GM03348 (cell line): ENCODE data around the gene ZNHIT2.

Source experiments
- DNase-seq: peaks from one replicate; pipeline ENCODE4 v3.0.0; 2012; ENCODE audit warnings: low spot score

The ZNHIT2 gene

DNA sequence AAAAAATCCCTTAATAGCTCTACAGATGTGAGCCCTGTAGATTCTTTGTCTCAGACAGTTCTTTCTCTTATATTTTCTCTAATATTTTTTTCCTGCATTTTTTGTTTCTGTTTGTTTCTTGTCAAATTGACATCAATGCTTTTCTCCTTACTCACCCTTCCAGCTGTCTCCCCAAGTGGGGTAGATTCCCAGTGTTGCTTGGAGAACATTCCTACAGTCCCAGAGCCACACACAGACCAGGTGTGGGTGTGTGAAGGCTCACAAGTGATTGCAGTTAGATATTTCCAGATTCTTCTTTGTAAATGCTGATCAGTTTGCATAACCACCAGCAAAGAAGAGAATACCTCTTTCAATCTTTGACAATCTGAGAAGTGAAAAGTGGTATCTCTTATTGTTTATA lies 14.0 kb downstream of the ZNHIT2 start:
- DNase-seq, result no peak

DNA sequence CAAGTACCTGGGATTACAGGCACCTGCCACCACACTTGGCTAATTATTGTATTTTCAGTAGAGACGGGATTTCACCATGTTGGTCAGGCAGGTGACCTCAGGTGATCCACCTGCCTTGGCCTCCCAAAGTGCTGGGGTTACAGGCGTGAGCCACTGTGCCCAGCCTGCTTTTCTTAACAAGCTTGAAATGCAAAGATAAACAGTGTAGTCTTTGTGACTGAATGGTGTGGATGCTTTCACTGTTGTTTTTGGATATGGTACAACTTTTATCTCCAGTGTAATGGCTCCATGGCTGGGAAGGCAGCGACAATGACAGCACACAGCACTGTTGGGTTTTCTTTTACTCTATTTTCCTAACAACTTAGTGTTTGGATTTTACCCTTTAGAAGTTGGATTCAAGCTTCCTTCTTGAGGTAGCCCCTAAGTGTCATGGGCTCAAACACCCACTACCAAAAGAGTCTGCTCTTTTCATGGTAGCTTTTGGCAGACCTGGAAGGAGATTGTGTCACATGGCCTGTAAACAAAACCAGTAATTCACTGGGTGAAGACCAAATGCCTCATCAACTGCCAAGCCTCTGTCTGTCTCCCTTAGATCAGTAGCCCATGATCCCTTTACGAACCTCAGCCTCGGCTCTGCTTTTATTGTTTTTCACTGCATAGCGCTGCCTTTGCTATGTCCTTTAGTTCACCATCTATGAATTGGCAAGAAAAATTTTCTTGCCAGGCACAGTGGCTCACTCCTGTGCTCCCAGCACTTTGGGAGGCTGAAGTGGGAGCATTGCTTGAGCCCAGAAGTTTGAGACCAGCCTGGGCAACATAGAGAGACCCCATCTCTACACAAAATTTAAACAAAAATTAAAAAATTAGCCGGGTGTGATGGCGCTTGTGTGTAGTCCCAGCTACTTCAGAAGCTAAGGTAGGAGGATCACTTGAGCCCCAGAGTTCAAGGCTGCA lies 15.1 kb downstream of the ZNHIT2 start:
- DNase-seq, result no peak

DNA sequence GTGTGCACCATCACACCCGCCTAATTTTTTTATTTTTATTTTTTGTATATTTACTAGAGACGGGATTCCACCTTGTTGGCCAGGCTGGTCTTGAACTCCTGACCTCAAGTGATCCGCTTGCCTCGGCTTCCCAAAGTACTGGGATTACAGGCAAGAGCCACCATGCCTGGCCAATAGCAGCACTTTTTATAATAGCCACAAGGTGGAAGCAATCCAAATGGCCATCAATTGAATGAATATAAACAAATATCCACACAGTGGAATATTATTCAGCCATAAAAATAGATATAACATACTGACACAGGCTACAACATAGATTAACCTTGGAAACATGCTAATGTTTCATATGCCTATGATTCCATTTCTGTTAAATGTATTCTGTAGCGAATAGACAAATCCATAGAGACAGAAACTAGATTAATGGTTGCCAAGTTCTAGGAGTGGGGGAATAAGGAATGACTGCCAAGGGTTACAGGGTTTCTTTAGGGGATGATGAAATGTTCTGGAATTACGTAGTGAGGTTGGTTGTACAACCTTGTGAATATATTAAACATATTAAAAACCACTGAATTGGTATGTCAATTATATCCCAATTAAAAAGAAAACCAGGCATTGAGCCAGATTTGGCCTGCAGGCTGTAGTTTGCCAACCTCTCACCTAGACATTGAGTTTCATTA lies 16.7 kb downstream of the ZNHIT2 start:
- no peak for DNase-seq

DNA sequence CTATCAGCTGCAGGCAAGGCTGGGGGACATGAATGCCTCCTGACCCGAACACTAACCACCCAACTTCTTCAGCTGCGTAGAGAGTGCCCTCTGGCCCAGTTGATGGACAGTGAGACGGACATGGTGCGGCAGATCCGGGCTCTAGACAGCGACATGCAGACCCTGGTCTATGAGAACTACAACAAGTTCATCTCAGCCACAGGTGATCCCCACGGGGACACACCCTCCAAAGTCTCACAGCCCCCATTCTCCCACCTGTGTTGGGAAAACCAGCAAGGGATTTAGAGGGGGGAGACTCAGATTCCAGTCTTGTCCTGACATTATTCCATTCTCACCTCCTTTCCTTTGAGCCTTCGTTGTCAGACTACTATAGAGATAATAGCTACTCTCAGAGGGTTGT lies 20.6 kb downstream of the ZNHIT2 start:
- DNase-seq, result no peak

DNA sequence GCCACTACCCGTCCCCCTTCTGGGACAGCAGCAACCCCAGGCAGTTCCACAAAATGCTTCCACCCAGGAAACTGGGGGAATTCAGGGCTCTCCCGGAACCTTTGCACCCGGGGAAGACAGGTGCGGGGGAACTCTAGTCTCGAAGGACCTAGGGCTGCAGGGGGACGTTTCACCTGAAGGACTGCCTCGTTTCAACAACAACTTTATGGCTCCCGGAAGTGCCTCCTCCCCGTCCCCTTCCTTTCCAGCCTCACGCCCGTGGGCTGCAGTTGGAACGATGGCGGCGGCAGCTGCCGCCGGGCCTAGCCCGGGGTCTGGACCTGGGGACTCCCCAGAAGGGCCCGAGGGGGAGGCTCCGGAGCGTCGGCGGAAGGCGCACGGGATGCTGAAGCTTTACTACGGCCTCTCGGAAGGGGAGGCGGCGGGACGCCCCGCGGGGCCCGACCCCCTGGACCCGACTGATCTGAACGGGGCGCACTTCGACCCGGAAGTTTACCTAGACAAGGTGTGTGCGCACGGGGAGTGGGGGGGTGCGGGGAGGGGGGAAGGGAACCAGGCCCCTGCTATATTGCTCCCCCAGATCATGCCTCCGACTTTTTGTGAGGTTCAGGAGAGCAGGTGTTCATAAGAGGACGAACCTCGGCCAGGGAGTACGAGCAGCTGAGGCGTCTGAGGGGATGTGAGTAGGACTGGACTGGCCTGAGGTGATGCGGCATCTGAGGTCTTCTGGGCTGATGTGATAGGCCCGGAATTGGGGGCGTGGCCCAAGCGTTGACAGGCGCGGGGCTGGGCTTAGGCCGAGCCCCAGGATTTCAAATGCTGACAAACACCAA lies 21.3 kb downstream of the ZNHIT2 start, which contains the start of gene VPS51:
TSS of gene VPS51 (plus strand) at position 241 of the 833 bp plus-strand sequence. CDS start at position 278, 37 bp downstream.
- DNase-seq, result peak; percentile 95

DNA sequence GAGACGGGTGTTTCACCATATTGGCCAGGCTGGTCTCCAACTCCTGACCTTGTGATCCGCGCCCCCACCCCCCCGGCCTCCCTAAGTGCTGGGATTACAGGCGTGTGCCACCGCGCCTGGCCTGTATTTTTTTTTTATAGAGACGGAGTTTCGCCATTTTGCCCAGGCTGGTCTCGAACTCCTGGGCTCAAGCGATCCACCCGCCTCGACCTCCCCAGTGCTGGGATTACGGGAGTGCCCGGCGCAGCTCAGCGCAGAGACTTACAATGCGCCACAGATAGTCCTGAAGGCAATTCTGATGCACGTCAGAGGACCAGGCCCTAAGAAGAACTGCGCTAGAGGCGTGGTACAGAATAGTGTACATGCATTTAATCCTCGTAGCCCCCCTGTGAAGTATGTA lies 22.1 kb downstream of the ZNHIT2 start:
- DNase-seq, result no peak

DNA sequence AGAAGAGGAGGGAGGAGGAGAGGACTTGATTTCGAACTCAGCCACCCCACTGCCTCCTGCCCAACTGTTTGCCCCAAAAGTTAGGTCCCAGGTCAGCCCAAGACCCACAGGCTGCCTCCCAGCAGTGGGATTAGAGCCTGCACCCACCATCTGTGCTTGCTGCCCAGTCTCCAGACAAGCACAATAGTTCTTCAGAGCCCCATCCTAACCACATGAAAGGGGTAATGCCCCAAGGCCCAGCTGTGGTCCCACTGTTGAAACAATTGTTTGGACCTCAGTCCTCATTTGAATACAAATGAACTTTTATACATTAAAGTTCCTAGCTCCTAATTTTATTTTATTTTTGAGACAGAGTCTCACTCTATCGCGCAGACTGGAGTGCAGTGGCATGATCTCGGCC lies 26.9 kb downstream of the ZNHIT2 start:
- DNase-seq, result no peak

DNA sequence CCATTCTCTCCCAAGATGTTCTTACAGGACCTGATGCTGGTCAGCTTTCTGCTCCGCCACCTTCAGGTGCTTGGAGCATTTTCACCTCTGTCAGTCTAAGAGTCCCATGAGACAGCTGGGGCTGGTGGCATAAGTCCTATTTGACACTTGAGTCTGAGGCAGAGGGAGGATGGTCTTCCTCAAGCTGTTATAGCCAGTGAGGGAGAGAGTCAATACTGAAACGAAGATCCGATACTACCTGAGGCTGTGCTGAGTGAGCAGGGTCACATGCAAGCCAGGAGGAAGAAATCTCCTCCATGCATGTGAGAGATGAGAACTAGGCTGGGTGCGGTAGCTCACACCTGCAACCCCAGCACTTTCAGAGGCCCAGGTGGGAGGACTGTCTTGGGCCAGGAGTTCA lies 27.9 kb downstream of the ZNHIT2 start:
- no peak for DNase-seq

DNA sequence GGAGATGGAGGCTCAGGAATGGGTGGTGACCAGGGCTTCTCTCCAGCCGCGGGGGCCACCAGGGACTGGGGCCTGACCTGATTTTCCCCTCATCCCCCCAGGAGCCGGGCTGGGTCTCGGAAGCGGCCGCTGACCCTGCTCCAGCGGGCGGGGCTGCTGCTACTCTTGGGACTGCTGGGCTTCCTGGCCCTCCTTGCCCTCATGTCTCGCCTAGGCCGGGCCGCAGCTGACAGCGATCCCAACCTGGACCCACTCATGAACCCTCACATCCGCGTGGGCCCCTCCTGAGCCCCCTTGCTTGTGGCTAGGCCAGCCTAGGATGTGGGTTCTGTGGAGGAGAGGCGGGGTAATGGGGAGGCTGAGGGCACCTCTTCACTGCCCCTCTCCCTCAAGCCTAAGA lies 29.7 kb downstream of the ZNHIT2 start:
- no peak for DNase-seq

DNA sequence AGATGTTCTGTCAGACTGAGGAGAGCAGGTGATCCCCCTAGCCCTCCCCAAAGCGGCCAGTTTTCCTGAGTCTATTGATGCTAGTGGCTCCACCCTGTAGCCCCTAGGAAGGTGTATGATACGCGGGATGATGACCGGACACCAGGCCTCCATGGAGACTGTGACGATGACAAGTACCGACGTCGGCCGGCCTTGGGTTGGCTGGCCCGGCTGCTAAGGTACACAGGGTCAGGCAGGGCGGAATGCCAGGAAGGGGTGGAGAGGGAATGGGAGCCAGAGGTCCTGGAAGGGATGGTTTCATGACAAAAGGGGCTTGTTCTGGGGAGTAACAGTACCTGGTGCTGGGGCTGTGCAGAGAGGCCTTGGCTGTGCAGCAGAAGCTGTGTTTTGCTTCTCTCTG lies 30.3 kb downstream of the ZNHIT2 start:
- no peak for DNase-seq

DNA sequence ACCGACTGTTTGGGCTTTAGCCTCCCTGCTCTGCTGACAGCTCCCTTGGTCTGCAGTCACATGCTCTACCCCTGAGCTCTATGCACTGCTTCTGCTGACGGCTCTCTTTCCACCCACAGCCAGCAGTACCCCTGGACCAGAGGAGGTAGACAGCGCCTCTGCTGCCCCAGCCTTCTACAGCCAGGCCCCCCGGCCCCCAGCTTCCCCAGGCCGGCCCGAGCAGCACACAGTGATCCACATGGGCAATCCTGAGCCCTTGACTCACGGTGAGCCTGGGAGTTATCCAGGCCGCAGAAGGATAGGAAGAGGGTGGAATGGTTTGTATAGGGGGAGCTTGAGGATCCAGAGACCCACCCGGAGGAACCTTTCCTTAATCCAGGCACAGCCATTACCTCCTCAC lies 30.7 kb downstream of the ZNHIT2 start:
- DNase-seq, result no peak

DNA sequence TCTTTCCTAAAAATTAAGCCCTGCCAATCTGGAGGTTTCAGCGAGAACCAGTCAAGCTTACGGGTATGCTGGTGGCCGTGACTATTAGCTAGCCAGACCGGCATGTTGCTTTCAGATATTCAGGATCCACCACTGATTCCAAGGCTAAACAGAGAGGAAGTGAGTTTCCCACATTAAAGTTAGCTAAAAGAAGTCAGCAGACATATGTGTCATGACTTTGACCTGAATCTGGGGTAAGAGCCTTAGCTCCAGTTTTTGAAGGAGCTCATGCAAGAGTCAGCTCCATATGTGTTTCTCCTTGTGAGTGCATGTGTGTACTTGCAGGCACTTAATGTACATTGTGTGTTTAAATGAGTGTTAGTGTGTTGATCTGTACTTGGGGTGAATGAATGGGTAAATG lies 32.1 kb downstream of the ZNHIT2 start:
- DNase-seq, result no peak

DNA sequence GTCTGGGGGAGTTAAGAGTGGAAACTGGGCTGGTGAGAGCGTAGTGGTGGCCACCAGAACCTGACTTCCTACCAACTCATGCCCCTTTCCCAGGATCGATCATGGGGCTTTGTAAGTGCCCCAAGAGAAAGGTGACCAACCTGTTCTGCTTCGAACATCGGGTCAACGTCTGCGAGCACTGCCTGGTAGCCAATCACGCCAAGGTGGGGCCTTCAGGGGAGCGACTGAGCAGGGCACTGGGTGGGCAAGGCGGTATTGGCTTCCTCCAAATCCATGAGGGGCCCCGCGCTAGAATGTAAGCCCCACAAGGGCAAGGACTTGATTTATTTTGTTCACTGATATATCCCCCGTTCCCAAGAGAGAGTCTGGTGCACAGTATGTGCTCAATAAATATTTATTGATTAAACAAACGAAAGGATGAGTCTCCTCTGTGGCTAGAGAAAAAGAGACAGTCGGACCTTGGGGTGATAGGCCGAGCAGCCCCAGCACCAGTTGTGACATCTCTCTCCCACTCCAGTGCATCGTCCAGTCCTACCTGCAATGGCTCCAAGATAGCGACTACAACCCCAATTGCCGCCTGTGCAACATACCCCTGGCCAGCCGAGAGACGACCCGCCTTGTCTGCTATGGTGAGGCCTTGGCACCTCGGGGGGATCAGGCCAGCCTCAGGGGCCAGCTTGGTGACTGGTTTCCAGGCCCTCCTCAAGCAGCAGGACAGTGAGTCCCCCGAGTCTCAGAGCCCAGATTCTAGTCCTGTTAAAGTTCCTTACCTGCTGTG lies 32.7 kb downstream of the ZNHIT2 start:
- DNase-seq, result no peak

DNA sequence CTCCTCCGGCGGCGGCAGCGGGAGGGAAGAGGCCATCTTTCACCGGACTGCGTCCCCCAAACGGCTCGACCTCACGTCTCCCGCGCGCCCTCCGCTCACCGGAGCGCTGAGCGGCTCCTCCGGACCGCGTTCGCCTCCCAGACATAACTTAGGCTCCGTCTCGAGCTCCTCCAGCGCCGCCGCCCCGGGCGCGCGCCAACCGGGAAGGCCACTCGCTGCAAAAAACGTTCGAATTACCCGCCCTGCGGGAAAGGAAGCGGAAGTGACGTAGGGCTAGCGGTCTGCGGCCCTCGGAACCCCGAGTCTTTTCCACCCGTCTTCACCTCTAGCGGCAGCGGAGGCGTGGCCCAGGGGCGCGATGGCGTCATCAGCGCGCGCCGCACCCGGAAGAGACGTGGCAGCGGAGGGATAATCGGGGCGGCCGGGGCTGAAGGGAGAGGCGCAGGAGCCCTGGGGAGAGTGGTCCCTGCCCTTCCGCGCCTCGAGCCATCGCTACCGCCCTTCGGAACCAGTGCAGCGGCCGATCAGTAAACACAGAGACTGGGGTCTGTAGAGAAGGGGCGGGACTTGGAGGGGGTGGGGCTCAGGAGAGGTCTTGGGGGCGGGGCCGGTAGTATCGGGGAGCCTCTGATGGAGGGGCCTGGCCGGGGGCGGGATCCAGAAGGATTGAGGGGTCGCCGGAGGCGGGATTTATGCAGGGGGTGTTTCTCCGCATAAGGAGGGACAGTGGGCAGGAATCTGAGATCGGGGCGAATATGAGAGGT lies 33.5 kb downstream of the ZNHIT2 start, which contains the start of the genes CDCA5 and ZFPL1:
TSS of gene CDCA5 (minus strand) at position 207 of the 764 bp plus-strand sequence. CDS start at position 145, 62 bp downstream.
TSS of gene ZFPL1 (plus strand) at position 389 of the 764 bp plus-strand sequence. CDS start 477 bp downstream, outside the sequence.
- DNase-seq, result peak; percentile 100

DNA sequence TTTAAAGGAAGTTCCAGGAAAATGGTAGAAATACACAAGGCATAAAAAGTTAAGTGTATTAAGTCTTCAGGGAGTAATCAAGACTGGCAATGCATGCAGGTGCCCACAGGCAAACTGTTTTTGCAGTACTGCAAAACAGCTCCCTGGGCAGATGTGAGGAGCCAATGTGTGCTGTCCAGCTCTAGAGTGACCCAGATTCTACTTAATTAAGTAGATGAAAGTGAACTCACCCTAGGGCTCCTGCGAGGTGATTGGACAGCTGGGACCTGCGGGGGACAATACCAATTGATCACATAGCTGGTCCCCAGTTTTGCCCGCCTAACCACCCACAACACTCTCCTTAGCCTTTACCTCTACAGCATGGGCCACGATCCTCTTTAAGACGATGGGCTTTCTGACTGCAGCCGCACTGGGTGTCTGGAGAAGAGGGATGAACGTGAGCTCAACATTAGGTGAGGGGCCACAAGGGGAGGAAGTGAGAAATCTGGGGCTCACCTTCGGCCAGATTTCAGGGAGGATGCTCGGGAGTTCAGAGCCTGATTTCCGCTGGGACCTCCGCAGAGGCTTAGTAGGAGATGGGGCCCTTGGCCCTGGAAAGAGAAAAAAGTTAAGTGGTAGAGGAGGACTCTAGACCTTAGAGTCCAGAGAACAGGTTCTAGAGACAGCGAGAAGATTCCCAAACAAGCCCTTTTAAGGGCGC lies 34.2 kb downstream of the ZNHIT2 start:
- no peak for DNase-seq

DNA sequence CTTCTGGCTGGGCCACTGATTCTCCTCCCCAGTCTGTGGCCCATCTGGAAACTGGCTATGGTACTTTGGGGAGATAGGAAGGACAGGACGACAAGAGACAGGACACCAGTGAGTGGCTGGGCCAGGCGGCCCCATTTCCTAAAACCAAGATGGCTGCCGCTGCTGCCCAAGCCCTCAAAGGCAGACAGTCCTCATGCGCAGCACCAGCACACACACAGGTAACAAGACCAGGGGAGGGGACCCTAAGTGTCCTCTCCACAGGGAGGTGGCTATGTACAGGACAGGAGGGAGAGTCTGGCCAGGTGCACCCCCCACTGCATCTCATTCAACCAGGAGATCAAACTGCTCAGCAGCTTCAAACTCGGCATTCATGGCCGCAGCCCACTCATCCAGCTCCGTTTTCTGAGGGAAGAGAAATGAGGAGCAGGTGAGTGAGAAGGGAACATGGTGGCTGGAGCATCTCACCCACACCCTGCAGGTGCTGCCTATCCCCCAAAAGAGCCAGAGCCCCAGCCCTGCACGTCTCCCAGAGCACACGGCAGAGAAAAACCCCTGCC lies 38.6 kb downstream of the ZNHIT2 start:
- no peak for DNase-seq

DNA sequence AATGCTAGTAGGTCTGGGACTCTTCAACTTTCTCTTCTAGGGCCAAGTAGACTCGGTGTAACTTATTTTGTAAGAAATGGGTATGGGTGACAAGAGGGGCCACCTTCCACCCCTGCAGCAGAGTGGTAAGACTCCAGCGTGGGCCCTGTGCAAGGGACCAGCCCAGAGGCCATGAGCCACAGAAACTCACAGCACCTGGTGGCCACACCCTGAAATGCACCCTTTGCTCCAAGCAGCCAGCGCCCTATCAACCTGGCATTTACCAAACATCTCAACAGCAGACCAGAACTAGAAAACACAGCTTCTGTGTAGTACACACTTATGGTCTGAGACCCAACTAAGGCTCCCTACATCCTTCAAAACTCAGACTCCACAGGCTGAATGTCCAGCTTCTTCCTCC lies 39.4 kb downstream of the ZNHIT2 start:
- DNase-seq, result peak; percentile 36

DNA sequence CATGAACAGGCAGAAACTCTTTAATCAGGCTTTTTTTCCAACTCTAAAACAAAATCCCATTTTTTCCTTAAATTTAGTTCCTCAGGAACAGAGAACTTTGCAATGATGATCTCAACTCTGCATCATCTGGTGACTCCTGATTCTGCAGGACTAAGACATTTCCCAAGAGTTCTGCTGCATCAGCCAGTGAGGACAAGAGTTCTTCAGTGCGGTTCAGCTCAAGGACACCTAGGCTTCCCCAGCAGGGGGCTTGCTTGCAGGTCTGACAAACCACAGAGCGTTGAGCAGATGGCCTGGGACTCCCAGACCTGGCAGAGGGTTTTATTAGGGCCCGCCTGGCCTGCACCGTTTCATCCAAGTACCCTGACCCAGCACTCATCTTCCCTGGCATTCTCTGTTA lies 40.0 kb downstream of the ZNHIT2 start:
- no peak for DNase-seq

DNA sequence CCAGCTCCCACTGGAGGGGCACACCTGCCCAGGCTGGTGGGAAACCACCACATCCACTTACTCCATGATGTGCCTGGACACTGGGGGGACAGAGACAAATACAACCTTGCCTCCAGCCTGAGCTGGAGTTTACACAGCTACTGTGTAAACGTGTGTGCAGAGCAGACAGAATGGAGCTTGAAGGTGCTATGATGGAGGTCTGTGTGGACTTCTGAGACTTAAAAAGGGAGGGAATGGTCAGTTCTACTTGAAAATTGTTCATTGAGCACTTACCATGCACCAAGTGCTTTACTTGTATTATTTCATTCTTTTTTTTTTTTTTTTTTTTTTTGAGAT lies 44.9 kb downstream of the ZNHIT2 start:
- no peak for DNase-seq
